Fibroblast of lung (primary cell): ENCODE measurements around the gene CCDC192.

Experiments
- EZH2 ChIP-seq: IDR thresholded peaks from 2 replicates; pipeline ENCODE4 v1.5.1; 2012; ENCODE audit warnings: low read length, control low read depth, mild to moderate bottlenecking; ENCODE audit errors: missing control alignments
- TF ChIP-seq, protein P1 (sequence below), 2 donors: IDR thresholded peaks in 1 of 2; conservative IDR thresholded peaks in 1 of 2; 1 replicate in 1 of 2; 2 replicates in 1 of 2; pipeline ENCODE4 v1.5.1; 2011 to 2012; ENCODE audit warnings: low read length in 2 of 2, control low read depth in 1 of 2, inconsistent platforms in 1 of 2, low read depth in 1 of 2, mild to moderate bottlenecking in 1 of 2

DNA sequence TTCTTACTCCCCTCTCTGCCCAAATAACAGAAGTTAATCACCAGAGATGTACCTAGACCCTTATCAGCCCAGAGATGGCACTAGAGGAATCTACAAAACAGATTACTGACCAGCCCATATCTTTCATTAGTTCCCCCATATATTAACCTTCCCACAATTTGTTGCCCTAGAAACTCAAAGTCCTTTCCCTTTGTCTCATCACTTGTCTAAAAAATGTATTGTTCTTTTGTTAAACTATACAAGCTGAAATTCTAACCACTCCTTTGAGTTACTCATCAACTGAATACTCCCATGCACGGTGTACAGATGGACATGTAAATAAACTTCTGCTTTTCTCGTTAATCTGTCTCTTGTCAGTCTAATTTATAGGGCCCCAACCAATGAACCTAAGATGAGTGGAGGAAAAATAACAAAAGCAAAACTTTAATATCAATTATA lies 130.9 kb downstream of the CCDC192 start:
- no peak for TF ChIP-seq EZH2
- TF ChIP-seq, protein P1, sequence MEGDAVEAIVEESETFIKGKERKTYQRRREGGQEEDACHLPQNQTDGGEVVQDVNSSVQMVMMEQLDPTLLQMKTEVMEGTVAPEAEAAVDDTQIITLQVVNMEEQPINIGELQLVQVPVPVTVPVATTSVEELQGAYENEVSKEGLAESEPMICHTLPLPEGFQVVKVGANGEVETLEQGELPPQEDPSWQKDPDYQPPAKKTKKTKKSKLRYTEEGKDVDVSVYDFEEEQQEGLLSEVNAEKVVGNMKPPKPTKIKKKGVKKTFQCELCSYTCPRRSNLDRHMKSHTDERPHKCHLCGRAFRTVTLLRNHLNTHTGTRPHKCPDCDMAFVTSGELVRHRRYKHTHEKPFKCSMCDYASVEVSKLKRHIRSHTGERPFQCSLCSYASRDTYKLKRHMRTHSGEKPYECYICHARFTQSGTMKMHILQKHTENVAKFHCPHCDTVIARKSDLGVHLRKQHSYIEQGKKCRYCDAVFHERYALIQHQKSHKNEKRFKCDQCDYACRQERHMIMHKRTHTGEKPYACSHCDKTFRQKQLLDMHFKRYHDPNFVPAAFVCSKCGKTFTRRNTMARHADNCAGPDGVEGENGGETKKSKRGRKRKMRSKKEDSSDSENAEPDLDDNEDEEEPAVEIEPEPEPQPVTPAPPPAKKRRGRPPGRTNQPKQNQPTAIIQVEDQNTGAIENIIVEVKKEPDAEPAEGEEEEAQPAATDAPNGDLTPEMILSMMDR (conservative IDR thresholded peaks at IDR 0.05 in 1 of 2, IDR thresholded peaks at IDR 0.05 in 1 of 2; ENCODE audit: low read depth in 1 of 2, low read length in 2 of 2), result no peak
